Transverse colon (tissue), 4 donors: ENCODE measurements around the gene MGME1. TPM values are rescaled to one million over a fixed set of nuclear protein-coding genes. Genes with fewer than 3 reads are reported as not detected.

Experiments used
- DNase-seq: peaks from one replicate; pipeline ENCODE4 v3.0.0-alpha.2; 2019
- H3K27ac ChIP-seq, 4 donors: fragments of 200-600 bp; sonication (generic); 2 replicates each; pipeline ENCODE4 v1.5.1; 2016 to 2018; ENCODE audit warnings: inconsistent platforms in 4 of 4
- H3K27me3 ChIP-seq: fragments of 200-600 bp; sonication (generic); 2 replicates; pipeline ENCODE4 v1.5.1; 2017; ENCODE audit warnings: inconsistent platforms
- H3K36me3 ChIP-seq, 4 donors: fragments of 200-600 bp; sonication (generic); 2 replicates each; pipeline ENCODE4 v1.5.1; 2017 to 2019; ENCODE audit warnings: inconsistent platforms in 4 of 4
- H3K4me1 ChIP-seq, 4 donors: fragments of 200-600 bp; sonication (generic); 2 replicates each; pipeline ENCODE4 v1.5.1; 2017 to 2020; ENCODE audit warnings: inconsistent platforms in 4 of 4
- H3K4me3 ChIP-seq, 4 donors: fragments of 200-600 bp; sonication (generic); 1 replicate in 1 of 4; 2 replicates in 3 of 4; pipeline versions ENCODE4 v1.5.1 to v1.6.1; 2017 to 2019; ENCODE audit warnings: inconsistent platforms in 4 of 4
- H3K9me3 ChIP-seq, 2 donors: fragments of 200-600 bp; sonication (generic); 2 replicates each; pipeline ENCODE4 v1.5.1; 2017 to 2019; ENCODE audit warnings: inconsistent platforms in 2 of 2
- CTCF ChIP-seq, 5 experiments: fragments of 200-600 bp in 3 of 5; fragments of 450-650 bp in 2 of 5; sonication (generic) in 3 of 5; IDR thresholded peaks; 1 replicate in 2 of 5; 2 replicates in 3 of 5; pipeline ENCODE4 v1.5.1; 2016 to 2017; ENCODE audit warnings: antibody characterized with exemption in 5 of 5, inconsistent platforms in 3 of 5, mild to moderate bottlenecking in 2 of 5, moderate library complexity in 1 of 5
- EP300 ChIP-seq: sonication (generic); formaldehyde crosslinking; IDR thresholded peaks from one replicate; pipeline ENCODE4 v1.6.1; 2017; ENCODE audit warnings: antibody characterized with exemption, low read depth
- POLR2A ChIP-seq: fragments of 450-650 bp; IDR thresholded peaks from one replicate; pipeline ENCODE4 v1.6.1; 2016; ENCODE audit warnings: antibody characterized with exemption, mild to moderate bottlenecking, moderate library complexity
- POLR2AphosphoS5 ChIP-seq, 3 donors: sonication (generic); formaldehyde crosslinking; IDR thresholded peaks; one replicate each; pipeline ENCODE4 v1.6.1; 2016; ENCODE audit warnings: antibody characterized with exemption in 3 of 3
- WGBS, 2 donors: methylation state at CpG; one replicate each; pipeline ENCODE4 v1.1.5; 2018; ENCODE audit warnings: low coverage in 1 of 2; 5-methylcytosine and 5-hydroxymethylcytosine counted together
- in situ Hi-C, 4 donors: fragments of 200-750 bp; cut with MboI; loops; one replicate each; pipeline versions ENCODE4 v1.15.0 to v1.15.1; 2017; ENCODE audit warnings: low sequenced_read_pairs in 3 of 4, low pct_ligation_motif_present in 1 of 4, low pct_unique_long_range_greater_than_20kb in 1 of 4
- intact Hi-C: fragments of 100-400 bp; cut with DNase I; formaldehyde crosslinking; loops from one replicate; pipeline ENCODE4 v1.15.1; 2023; ENCODE audit warnings: low total_unique reads
- total RNA-seq, 4 donors: library from RNA; depleted of rRNA; stranded (reverse); fragments of >200 nt; gene quantifications; one replicate each; pipeline ENCODE4 v1.1.0, GENCODE V29; 2016

MGME1 gene
- total RNA-seq, 4 donors from 2014 or later: 4.1 to 18.8 (median 14.3) TPM

DNA sequence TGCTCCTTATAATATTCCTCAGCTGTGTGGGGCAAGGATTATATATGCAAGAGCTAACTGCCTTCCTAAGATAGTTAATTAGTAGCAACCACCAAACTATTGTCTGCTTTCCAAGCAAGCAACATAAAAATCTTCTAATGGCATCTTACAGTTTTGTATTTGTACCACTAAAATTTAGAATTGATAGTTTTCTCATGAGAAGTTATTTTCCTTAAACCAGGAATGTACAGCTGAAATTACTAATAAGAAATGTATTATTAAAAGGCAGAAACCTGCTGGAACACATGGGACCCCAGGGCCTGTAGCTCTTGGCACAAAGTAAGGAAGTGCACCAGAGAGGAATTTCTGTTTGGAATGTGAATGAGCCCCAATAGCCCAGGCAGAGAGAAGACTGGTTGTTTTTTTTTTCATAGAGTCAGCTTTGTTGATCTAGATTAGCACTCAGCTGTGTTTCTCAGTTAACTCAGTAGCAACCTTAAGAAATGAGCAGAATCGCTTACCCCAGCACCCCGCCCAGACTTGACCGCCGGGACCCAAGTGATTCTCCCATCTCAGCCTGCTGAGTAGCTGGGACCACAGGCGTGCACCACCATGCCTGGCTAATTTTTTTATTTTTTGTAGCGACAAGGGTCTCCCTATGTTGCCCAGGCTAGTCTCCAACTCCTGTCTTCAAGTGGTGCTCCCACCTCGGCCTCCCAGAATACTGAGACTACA lies 2.6 kb downstream of the MGME1 start:
- Histone ChIP-seq H3K4me1 (peaks cover 16 to 53% (median 45%) of the 10 kb centered on the region in 4 donors), H3K9me3 (no peaks in the 10 kb centered on the region), H3K36me3 (peaks cover 0 to under 1% (median 0%) of the 10 kb centered on the region in 4 donors), H3K4me3 (peak overlapping the region in 3 of 4 donors; percentile 88 to 95 (median 93)), H3K27ac (peak overlapping the region; percentile 97 to 100 (median 99)), H3K27me3 (no peaks in the 10 kb centered on the region)
- no peak for DNase-seq
- intact Hi-C loops: loop anchor here (5.0 kb wide), 1 partner anchor 171 kb away; no protein-coding TSS in a partner anchor
- in situ Hi-C loops: no loop called here
- no peak for TF ChIP-seq EP300
- TF ChIP-seq CTCF (IDR thresholded peaks at IDR 0.05): no peak
- no peak for TF ChIP-seq POLR2AphosphoS5 (IDR thresholded peaks at IDR 0.05)
- TF ChIP-seq POLR2A: no peak
- WGBS, 2 donors: 34 to 49% methylated on average over 7 of the region's 7 CpGs

DNA sequence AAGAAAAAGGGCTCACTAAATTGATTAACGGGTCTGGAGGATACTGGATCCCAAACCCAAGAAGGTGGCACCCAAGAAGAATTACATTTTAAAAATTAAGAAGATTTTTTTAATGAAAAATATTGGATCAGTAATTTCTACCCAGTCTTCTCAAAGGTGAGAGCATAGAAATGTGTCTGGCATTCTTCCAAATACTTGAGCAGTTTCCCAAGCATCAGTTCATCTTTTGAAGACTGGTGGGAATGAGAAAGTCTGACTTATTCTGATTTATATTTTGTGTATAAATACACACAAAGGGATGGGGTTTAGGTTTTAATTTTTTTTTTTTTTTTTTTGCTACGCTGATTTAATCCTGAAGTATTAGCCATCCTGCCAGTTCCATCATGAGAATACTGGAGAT lies 3.3 kb downstream of the MGME1 start:
- 29 to 51% methylated on average over 2 of the region's 2 CpGs for WGBS, 2 donors
- no peak for DNase-seq
- Histone ChIP-seq H3K4me3 (peak overlapping the region in 3 of 4 donors; percentile 88 to 95 (median 93)), H3K4me1 (peaks cover 16 to 48% (median 39%) of the 10 kb centered on the region in 4 donors), H3K36me3 (peaks cover 0 to 5% (median 0%) of the 10 kb centered on the region in 4 donors), H3K27me3 (no peaks in the 10 kb centered on the region), H3K27ac (peak overlapping the region in 3 of 4 donors; percentile 99 to 100 (median 99)), H3K9me3 (no peaks in the 10 kb centered on the region)
- in situ Hi-C loops: no loop called here
- TF ChIP-seq EP300: no peak
- no peak for TF ChIP-seq POLR2A
- TF ChIP-seq CTCF (IDR thresholded peaks at IDR 0.05): no peak
- no peak for TF ChIP-seq POLR2AphosphoS5 (IDR thresholded peaks at IDR 0.05)
- intact Hi-C loops: loop anchor here (5.0 kb wide), 1 partner anchor 170 kb away; no protein-coding TSS in a partner anchor

GRCh38 chr20:17976305-17976704 lies 7.5 kb downstream of the MGME1 start:
- Histone ChIP-seq H3K9me3 (no peaks in the 10 kb centered on the region), H3K27ac (no peak overlapping the region), H3K27me3 (no peaks in the 10 kb centered on the region), H3K4me3 (no peak overlapping the region), H3K36me3 (peaks cover 0 to 5% (median 0%) of the 10 kb centered on the region in 4 donors), H3K4me1 (peaks cover 9 to 35% (median 22%) of the 10 kb centered on the region in 4 donors)
- in situ Hi-C loops (loop anchor here in 1 of 4 donors (25.0 kb wide), 1 partner anchor 464 kb away; no protein-coding TSS in a partner anchor), intact Hi-C loops (no loop called here)
- WGBS, 2 donors: 93 to 100% methylated on average over 2 to 6 of the region's 6 CpGs
- no peak for TF ChIP-seq POLR2AphosphoS5 (IDR thresholded peaks at IDR 0.05)
- TF ChIP-seq POLR2A: no peak
- no peak for TF ChIP-seq CTCF (IDR thresholded peaks at IDR 0.05)
- TF ChIP-seq EP300: no peak
- no peak for DNase-seq

- Histone ChIP-seq H3K36me3 (no peaks in the 10 kb centered on the region), H3K4me1 (peaks cover 0 to 18% (median 10%) of the 10 kb centered on the region in 4 donors), H3K27ac (peak overlapping the region; percentile 71 to 78 (median 72)), H3K4me3 (no peak overlapping the region), H3K27me3 (no peaks in the 10 kb centered on the region), H3K9me3 (no peaks in the 10 kb centered on the region)
- DNase-seq: peak; percentile 21
- in situ Hi-C loops: loop anchor here in 1 of 4 donors (25.0 kb wide), 1 partner anchor 473 kb away; no protein-coding TSS in a partner anchor
- intact Hi-C loops: no loop called here
- TF ChIP-seq POLR2AphosphoS5 (IDR thresholded peaks at IDR 0.05) (peak in 2 of 3 donors; percentile 52 to 64), POLR2A (no peak)
- 59 to 62% methylated on average over 7 of the region's 7 CpGs for WGBS, 2 donors
Measured at GRCh38 chr20:17985388-17986018, 16.7 kb downstream of the MGME1 start.
